ENCODE measurements around the gene OFD1.

OFD1 gene

GRCh38 chrX:13778916-13779315, 44.4 kb downstream of the OFD1 start:
- Histone ChIP-seq H3K27me3 (no peaks in the 10 kb centered on the region), H3K9me3 (no peaks in the 10 kb centered on the region), H3K4me1 (no peaks in the 10 kb centered on the region), H3K36me3 (peaks cover 11% of the 10 kb centered on the region), H3K4me3 (ENCODE audit: low read depth, low read length) (no peak overlapping the region)
- no peak for TF ChIP-seq CTCF (IDR thresholded peaks at IDR 0.05; ENCODE audit: low read depth, low read length)
- DNase-seq: no peak

- Histone ChIP-seq H3K4me1 (no peaks in the 10 kb centered on the region), H3K36me3 (no peaks in the 10 kb centered on the region; the same call in 1 of the 2 replicates), H3K4me3 (ENCODE audit: low read depth, low read length) (no peak overlapping the region), H3K9me3 (no peaks in the 10 kb centered on the region), H3K27me3 (no peaks in the 10 kb centered on the region)
- TF ChIP-seq CTCF (IDR thresholded peaks at IDR 0.05; ENCODE audit: low read depth, low read length): no peak
- no peak for DNase-seq
Observed at GRCh38 chrX:13780868-13781427, 46.4 kb downstream of the OFD1 start.

- H3K36me3 ChIP-seq: no peaks in the 10 kb centered on the region
- TF ChIP-seq CTCF (IDR thresholded peaks at IDR 0.05; ENCODE audit: low read depth, low read length): no peak
- no peak overlapping the region for H3K4me3 ChIP-seq (ENCODE audit: low read depth, low read length)
- no peaks in the 10 kb centered on the region for H3K9me3 ChIP-seq
- DNase-seq: no peak
- no peaks in the 10 kb centered on the region for H3K27me3 ChIP-seq
- H3K4me1 ChIP-seq: no peaks in the 10 kb centered on the region
Observed at GRCh38 chrX:13786048-13786447, 51.5 kb downstream of the OFD1 start.

GRCh38 chrX:13790206-13791131, 55.9 kb downstream of the OFD1 start:
- H3K4me3 ChIP-seq (ENCODE audit: low read depth, low read length): no peak overlapping the region
- no peak for TF ChIP-seq CTCF (IDR thresholded peaks at IDR 0.05; ENCODE audit: low read depth, low read length)
- no peak for DNase-seq
- no peaks in the 10 kb centered on the region for H3K36me3 ChIP-seq
- no peaks in the 10 kb centered on the region for H3K27me3 ChIP-seq
- no peaks in the 10 kb centered on the region for H3K9me3 ChIP-seq
- no peaks in the 10 kb centered on the region for H3K4me1 ChIP-seq

GRCh38 chrX:13791145-13791544, 56.6 kb downstream of the OFD1 start:
- DNase-seq: no peak
- no peak for TF ChIP-seq CTCF (IDR thresholded peaks at IDR 0.05; ENCODE audit: low read depth, low read length)
- no peak overlapping the region for H3K4me3 ChIP-seq (ENCODE audit: low read depth, low read length)
- no peaks in the 10 kb centered on the region for H3K27me3 ChIP-seq
- H3K9me3 ChIP-seq: no peaks in the 10 kb centered on the region
- H3K36me3 ChIP-seq: no peaks in the 10 kb centered on the region
- no peaks in the 10 kb centered on the region for H3K4me1 ChIP-seq

GRCh38 chrX:13791559-13791958, 57.0 kb downstream of the OFD1 start:
- H3K36me3 ChIP-seq: no peaks in the 10 kb centered on the region
- no peaks in the 10 kb centered on the region for H3K27me3 ChIP-seq
- no peak for DNase-seq
- no peak overlapping the region for H3K4me3 ChIP-seq (ENCODE audit: low read depth, low read length)
- H3K4me1 ChIP-seq: no peaks in the 10 kb centered on the region
- no peaks in the 10 kb centered on the region for H3K9me3 ChIP-seq
- no peak for TF ChIP-seq CTCF (IDR thresholded peaks at IDR 0.05; ENCODE audit: low read depth, low read length)
